Measurements from ENCODE around the gene MUC5AC. TPM values are rescaled to one million over a fixed set of nuclear protein-coding genes. Genes with fewer than 3 reads are reported as not detected.

Gene MUC5AC
- total and polyA plus RNA-seq, 2 of the 13 experiments (the other 11 are each of a cell fraction or from before 2014, with no cell fraction given) = under 0.01 TPM; not detected in 1

DNA sequence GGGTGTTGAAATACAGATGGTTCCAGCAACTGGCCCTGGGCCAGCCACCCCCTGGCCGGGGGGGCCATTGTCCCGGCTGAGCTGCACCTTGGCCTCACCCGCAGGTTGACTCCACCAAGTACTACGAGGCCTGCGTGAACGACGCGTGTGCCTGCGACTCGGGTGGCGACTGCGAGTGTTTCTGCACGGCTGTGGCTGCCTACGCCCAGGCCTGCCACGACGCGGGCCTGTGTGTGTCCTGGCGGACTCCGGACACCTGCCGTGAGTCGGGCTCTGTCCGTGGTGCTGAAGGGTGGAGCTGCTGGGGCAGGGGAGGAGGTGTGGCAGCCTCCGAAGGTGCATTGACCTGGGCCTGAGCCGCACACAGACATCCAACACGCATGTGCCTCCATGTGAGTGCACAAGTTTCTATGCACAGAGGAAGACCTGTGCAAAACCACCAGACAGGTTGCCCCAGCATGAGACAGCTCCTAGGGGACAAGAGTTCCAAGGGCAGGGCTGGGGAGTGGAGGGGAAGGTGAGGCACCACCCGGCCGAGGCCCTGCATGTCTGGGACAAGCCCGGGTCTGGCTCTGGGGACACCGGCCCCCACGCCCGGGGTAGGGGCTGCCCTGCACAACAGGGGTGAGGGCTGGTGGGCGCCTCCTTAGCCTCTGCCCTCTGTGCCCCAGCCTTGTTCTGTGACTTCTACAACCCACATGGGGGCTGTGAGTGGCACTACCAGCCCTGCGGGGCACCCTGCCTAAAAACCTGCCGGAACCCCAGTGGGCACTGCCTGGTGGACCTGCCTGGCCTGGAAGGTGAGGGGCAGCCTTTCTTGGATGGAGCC lies 81.2 kb downstream of the MUC5AC start (continued):
- TF ChIP-seq CTCF (CRISPR knock-in tag; IDR thresholded peaks at IDR 0.05) = no peak
- no peak for TF ChIP-seq KMT2A (CRISPR knock-in tag; IDR thresholded peaks at IDR 0.05)
- TF ChIP-seq, protein P1, sequence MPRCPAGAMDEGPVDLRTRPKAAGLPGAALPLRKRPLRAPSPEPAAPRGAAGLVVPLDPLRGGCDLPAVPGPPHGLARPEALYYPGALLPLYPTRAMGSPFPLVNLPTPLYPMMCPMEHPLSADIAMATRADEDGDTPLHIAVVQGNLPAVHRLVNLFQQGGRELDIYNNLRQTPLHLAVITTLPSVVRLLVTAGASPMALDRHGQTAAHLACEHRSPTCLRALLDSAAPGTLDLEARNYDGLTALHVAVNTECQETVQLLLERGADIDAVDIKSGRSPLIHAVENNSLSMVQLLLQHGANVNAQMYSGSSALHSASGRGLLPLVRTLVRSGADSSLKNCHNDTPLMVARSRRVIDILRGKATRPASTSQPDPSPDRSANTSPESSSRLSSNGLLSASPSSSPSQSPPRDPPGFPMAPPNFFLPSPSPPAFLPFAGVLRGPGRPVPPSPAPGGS (CRISPR knock-in tag; IDR thresholded peaks at IDR 0.05) = no peak; the same call in 1 of the 2 replicates
- no peak for TF ChIP-seq DR1 (CRISPR knock-in tag; IDR thresholded peaks at IDR 0.05)
- TF ChIP-seq FOXA3 (CRISPR knock-in tag; IDR thresholded peaks at IDR 0.05) = peak; percentile 27; the same call in 1 of the 2 replicates
- TF ChIP-seq RORA (CRISPR knock-in tag; IDR thresholded peaks at IDR 0.05) = no peak
- no peak for TF ChIP-seq HMG20B (CRISPR knock-in tag; conservative IDR thresholded peaks at IDR 0.05)
- TF ChIP-seq, protein P2, sequence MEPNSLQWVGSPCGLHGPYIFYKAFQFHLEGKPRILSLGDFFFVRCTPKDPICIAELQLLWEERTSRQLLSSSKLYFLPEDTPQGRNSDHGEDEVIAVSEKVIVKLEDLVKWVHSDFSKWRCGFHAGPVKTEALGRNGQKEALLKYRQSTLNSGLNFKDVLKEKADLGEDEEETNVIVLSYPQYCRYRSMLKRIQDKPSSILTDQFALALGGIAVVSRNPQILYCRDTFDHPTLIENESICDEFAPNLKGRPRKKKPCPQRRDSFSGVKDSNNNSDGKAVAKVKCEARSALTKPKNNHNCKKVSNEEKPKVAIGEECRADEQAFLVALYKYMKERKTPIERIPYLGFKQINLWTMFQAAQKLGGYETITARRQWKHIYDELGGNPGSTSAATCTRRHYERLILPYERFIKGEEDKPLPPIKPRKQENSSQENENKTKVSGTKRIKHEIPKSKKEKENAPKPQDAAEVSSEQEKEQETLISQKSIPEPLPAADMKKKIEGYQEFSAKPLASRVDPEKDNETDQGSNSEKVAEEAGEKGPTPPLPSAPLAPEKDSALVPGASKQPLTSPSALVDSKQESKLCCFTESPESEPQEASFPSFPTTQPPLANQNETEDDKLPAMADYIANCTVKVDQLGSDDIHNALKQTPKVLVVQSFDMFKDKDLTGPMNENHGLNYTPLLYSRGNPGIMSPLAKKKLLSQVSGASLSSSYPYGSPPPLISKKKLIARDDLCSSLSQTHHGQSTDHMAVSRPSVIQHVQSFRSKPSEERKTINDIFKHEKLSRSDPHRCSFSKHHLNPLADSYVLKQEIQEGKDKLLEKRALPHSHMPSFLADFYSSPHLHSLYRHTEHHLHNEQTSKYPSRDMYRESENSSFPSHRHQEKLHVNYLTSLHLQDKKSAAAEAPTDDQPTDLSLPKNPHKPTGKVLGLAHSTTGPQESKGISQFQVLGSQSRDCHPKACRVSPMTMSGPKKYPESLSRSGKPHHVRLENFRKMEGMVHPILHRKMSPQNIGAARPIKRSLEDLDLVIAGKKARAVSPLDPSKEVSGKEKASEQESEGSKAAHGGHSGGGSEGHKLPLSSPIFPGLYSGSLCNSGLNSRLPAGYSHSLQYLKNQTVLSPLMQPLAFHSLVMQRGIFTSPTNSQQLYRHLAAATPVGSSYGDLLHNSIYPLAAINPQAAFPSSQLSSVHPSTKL (CRISPR knock-in tag; IDR thresholded peaks at IDR 0.05) = 0 out of 2 replicates have a peak, but pooled peaks have one; percentile 25
- peak; percentile 42; the same call in 1 of the 2 replicates for TF ChIP-seq ZFP91 (CRISPR knock-in tag; IDR thresholded peaks at IDR 0.05; ENCODE audit: borderline replicate concordance)
- TF ChIP-seq TEAD2 (CRISPR knock-in tag; IDR thresholded peaks at IDR 0.05) = no peak
- peak; percentile 75; the same call in 1 of the 2 replicates for TF ChIP-seq ZNF768 (CRISPR knock-in tag; IDR thresholded peaks at IDR 0.05)
- TF ChIP-seq, protein P3, sequence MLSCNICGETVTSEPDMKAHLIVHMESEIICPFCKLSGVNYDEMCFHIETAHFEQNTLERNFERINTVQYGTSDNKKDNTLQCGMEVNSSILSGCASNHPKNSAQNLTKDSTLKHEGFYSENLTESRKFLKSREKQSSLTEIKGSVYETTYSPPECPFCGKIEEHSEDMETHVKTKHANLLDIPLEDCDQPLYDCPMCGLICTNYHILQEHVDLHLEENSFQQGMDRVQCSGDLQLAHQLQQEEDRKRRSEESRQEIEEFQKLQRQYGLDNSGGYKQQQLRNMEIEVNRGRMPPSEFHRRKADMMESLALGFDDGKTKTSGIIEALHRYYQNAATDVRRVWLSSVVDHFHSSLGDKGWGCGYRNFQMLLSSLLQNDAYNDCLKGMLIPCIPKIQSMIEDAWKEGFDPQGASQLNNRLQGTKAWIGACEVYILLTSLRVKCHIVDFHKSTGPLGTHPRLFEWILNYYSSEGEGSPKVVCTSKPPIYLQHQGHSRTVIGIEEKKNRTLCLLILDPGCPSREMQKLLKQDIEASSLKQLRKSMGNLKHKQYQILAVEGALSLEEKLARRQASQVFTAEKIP (CRISPR knock-in tag; IDR thresholded peaks at IDR 0.05; ENCODE audit: borderline replicate concordance) = no peak
- TF ChIP-seq, protein P4, sequence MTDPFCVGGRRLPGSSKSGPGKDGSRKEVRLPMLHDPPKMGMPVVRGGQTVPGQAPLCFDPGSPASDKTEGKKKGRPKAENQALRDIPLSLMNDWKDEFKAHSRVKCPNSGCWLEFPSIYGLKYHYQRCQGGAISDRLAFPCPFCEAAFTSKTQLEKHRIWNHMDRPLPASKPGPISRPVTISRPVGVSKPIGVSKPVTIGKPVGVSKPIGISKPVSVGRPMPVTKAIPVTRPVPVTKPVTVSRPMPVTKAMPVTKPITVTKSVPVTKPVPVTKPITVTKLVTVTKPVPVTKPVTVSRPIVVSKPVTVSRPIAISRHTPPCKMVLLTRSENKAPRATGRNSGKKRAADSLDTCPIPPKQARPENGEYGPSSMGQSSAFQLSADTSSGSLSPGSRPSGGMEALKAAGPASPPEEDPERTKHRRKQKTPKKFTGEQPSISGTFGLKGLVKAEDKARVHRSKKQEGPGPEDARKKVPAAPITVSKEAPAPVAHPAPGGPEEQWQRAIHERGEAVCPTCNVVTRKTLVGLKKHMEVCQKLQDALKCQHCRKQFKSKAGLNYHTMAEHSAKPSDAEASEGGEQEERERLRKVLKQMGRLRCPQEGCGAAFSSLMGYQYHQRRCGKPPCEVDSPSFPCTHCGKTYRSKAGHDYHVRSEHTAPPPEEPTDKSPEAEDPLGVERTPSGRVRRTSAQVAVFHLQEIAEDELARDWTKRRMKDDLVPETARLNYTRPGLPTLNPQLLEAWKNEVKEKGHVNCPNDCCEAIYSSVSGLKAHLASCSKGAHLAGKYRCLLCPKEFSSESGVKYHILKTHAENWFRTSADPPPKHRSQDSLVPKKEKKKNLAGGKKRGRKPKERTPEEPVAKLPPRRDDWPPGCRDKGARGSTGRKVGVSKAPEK (CRISPR knock-in tag; IDR thresholded peaks at IDR 0.05; ENCODE audit: borderline replicate concordance) = no peak
- TF ChIP-seq ZNF274 (CRISPR knock-in tag; IDR thresholded peaks at IDR 0.05) = peak; percentile 77; the same call in 1 of the 2 replicates

Measured in HepG2 (cell line).